Measurements from ENCODE around the gene IL33.

GRCh38 chr9:6216951-6217350 is 1.3 kb downstream of the IL33 start:
- TF ChIP-seq, protein P1, sequence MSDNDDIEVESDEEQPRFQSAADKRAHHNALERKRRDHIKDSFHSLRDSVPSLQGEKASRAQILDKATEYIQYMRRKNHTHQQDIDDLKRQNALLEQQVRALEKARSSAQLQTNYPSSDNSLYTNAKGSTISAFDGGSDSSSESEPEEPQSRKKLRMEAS (CRISPR knock-in tag; IDR thresholded peaks at IDR 0.05) = no peak
- TF ChIP-seq, protein P2, sequence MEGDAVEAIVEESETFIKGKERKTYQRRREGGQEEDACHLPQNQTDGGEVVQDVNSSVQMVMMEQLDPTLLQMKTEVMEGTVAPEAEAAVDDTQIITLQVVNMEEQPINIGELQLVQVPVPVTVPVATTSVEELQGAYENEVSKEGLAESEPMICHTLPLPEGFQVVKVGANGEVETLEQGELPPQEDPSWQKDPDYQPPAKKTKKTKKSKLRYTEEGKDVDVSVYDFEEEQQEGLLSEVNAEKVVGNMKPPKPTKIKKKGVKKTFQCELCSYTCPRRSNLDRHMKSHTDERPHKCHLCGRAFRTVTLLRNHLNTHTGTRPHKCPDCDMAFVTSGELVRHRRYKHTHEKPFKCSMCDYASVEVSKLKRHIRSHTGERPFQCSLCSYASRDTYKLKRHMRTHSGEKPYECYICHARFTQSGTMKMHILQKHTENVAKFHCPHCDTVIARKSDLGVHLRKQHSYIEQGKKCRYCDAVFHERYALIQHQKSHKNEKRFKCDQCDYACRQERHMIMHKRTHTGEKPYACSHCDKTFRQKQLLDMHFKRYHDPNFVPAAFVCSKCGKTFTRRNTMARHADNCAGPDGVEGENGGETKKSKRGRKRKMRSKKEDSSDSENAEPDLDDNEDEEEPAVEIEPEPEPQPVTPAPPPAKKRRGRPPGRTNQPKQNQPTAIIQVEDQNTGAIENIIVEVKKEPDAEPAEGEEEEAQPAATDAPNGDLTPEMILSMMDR (IDR thresholded peaks at IDR 0.05) = no peak
- TF ChIP-seq GABPB1 (CRISPR knock-in tag; IDR thresholded peaks at IDR 0.05) (no peak), ETV6 (CRISPR knock-in tag; IDR thresholded peaks at IDR 0.05) (no peak)
- TF ChIP-seq, protein P3, sequence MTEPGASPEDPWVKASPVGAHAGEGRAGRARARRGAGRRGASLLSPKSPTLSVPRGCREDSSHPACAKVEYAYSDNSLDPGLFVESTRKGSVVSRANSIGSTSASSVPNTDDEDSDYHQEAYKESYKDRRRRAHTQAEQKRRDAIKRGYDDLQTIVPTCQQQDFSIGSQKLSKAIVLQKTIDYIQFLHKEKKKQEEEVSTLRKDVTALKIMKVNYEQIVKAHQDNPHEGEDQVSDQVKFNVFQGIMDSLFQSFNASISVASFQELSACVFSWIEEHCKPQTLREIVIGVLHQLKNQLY (CRISPR knock-in tag; IDR thresholded peaks at IDR 0.05) = no peak
- TF ChIP-seq, protein P4, sequence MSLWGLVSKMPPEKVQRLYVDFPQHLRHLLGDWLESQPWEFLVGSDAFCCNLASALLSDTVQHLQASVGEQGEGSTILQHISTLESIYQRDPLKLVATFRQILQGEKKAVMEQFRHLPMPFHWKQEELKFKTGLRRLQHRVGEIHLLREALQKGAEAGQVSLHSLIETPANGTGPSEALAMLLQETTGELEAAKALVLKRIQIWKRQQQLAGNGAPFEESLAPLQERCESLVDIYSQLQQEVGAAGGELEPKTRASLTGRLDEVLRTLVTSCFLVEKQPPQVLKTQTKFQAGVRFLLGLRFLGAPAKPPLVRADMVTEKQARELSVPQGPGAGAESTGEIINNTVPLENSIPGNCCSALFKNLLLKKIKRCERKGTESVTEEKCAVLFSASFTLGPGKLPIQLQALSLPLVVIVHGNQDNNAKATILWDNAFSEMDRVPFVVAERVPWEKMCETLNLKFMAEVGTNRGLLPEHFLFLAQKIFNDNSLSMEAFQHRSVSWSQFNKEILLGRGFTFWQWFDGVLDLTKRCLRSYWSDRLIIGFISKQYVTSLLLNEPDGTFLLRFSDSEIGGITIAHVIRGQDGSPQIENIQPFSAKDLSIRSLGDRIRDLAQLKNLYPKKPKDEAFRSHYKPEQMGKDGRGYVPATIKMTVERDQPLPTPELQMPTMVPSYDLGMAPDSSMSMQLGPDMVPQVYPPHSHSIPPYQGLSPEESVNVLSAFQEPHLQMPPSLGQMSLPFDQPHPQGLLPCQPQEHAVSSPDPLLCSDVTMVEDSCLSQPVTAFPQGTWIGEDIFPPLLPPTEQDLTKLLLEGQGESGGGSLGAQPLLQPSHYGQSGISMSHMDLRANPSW (CRISPR knock-in tag; conservative IDR thresholded peaks at IDR 0.05; ENCODE audit: low read depth) = no peak

Measured in WTC11 (cell line).